Left lung (tissue), 10 donors: ENCODE measurements around the gene ARL4A. TPM values are rescaled to one million over a fixed set of nuclear protein-coding genes. Genes with fewer than 3 reads are reported as not detected.

ENCODE experiments used
- ATAC-seq: fragments of 200-7000 bp; cut with Tn5 transposase; one replicate; pipeline ENCODE4 v1.9.1; 2020; ENCODE audit warnings: moderate library complexity
- DNase-seq, 4 donors: peaks; one replicate each; pipeline ENCODE4 v3.0.0-alpha.2; 2013 to 2020
- H3K27ac ChIP-seq, 2 donors: fragments of 200-600 bp; sonication (generic) in 1 of 2; one replicate each; pipeline versions ENCODE4 v1.5.0 to v1.8.0; 2020 to 2021
- H3K27me3 ChIP-seq, 2 donors: fragments of 200-600 bp; sonication (generic) in 1 of 2; one replicate each; pipeline versions ENCODE4 v1.5.0 to v1.8.0; 2020 to 2021
- H3K36me3 ChIP-seq, 2 donors: fragments of 200-600 bp; sonication (generic) in 1 of 2; one replicate each; pipeline versions ENCODE4 v1.5.0 to v1.8.0; 2020 to 2021
- H3K4me1 ChIP-seq, 2 donors: fragments of 200-600 bp; one replicate each; pipeline ENCODE4 v1.8.0; 2021
- H3K4me3 ChIP-seq, 2 donors: fragments of 200-600 bp; sonication (generic) in 1 of 2; one replicate each; pipeline versions ENCODE4 v1.5.0 to v1.8.0; 2020 to 2021; ENCODE audit warnings: mild to moderate bottlenecking in 1 of 2
- H3K9me3 ChIP-seq, 2 donors: fragments of 200-600 bp; sonication (generic) in 1 of 2; one replicate each; pipeline versions ENCODE4 v1.5.0 to v1.8.0; 2020 to 2021
- CTCF ChIP-seq, 2 donors: fragments of 200-600 bp; sonication (generic) in 1 of 2; IDR thresholded peaks; one replicate each; pipeline versions ENCODE4 v1.5.0 to v1.8.0; 2021; ENCODE audit warnings: antibody characterized with exemption in 2 of 2
- intact Hi-C, 2 donors: fragments of 100-400 bp; cut with DNase I; formaldehyde crosslinking; loops; one replicate each; pipeline versions ENCODE4 v1.11.2 to v1.14.2; 2022
- polyA plus RNA-seq, 6 donors: library from polyadenylated mRNA; unstranded; fragments of 120-200 nt; gene quantifications; one replicate each; pipeline ENCODE4 v1.2.1, GENCODE V29; 2013; ENCODE audit not compliant: insufficient read length in 6 of 6
- total RNA-seq, 2 donors: library from RNA; stranded (reverse); fragmentation: NEBNext Ultra II Directional; extraction: Animal tissue kit (Norgen Biotek cat#: 25700); gene quantifications; one replicate each; pipeline ENCODE4 v1.2.1, GENCODE V29; 2021
- donor health status: DM: no; HTN: yes; CAD: no.
- donor health status: DM: no; HTN: no; CAD: no.

Gene ARL4A
- total and polyA plus RNA-seq, 8 donors = 18.4 to 36.8 (median 27.4) TPM

- no peaks in the 10 kb centered on the region for H3K9me3 ChIP-seq
Measured at GRCh38 chr7:12694817-12695216, 7.4 kb downstream of the ARL4A start.

GRCh38 chr7:12695965-12696364, 8.5 kb downstream of the ARL4A start:
- Histone ChIP-seq H3K27ac (no peak overlapping the region), H3K9me3 (peaks cover 0 to under 1% of the 10 kb centered on the region in 2 donors), H3K4me3 (no peak overlapping the region), H3K27me3 (no peaks in the 10 kb centered on the region), H3K4me1 (no peaks in the 10 kb centered on the region), H3K36me3 (no peaks in the 10 kb centered on the region)
- ATAC-seq (no peak), DNase-seq (no peak)
- intact Hi-C loops = no loop called here
- TF ChIP-seq CTCF (IDR thresholded peaks at IDR 0.05) = no peak

More at GRCh38 chr7:12694817-12695216, 7.4 kb downstream of the ARL4A start:
- H3K27ac ChIP-seq = no peak overlapping the region
- ATAC-seq (peak; percentile 33), DNase-seq (no peak)
- H3K4me1 ChIP-seq = peaks cover 0 to 4% of the 10 kb centered on the region in 2 donors
- H3K36me3 ChIP-seq = no peaks in the 10 kb centered on the region
- no peaks in the 10 kb centered on the region for H3K27me3 ChIP-seq
- intact Hi-C loops = no loop called here
- no peak for TF ChIP-seq CTCF (IDR thresholded peaks at IDR 0.05)
- H3K4me3 ChIP-seq = no peak overlapping the region

- Histone ChIP-seq H3K27me3 (no peaks in the 10 kb centered on the region), H3K9me3 (peaks cover 4 to 14% of the 10 kb centered on the region in 2 donors), H3K36me3 (no peaks in the 10 kb centered on the region), H3K4me1 (no peaks in the 10 kb centered on the region), H3K4me3 (no peak overlapping the region), H3K27ac (no peak overlapping the region)
- intact Hi-C loops = no loop called here
- no peak for TF ChIP-seq CTCF (IDR thresholded peaks at IDR 0.05)
- no peak for DNase-seq
- no peak for ATAC-seq
Measured at GRCh38 chr7:12699299-12699698, 11.9 kb downstream of the ARL4A start.

GRCh38 chr7:12701433-12701832, 14.0 kb downstream of the ARL4A start:
- ATAC-seq (no peak), DNase-seq (no peak)
- H3K4me3 ChIP-seq = no peak overlapping the region
- no peak overlapping the region for H3K27ac ChIP-seq
- no peak for TF ChIP-seq CTCF (IDR thresholded peaks at IDR 0.05)
- peaks cover 4 to 14% of the 10 kb centered on the region in 2 donors for H3K9me3 ChIP-seq
- intact Hi-C loops = no loop called here
- H3K36me3 ChIP-seq = no peaks in the 10 kb centered on the region
- no peaks in the 10 kb centered on the region for H3K4me1 ChIP-seq
- no peaks in the 10 kb centered on the region for H3K27me3 ChIP-seq

GRCh38 chr7:12703881-12704280, 16.4 kb downstream of the ARL4A start:
- H3K27ac ChIP-seq = no peak overlapping the region
- H3K36me3 ChIP-seq = no peaks in the 10 kb centered on the region
- peaks cover 4 to 14% of the 10 kb centered on the region in 2 donors for H3K9me3 ChIP-seq
- TF ChIP-seq CTCF (IDR thresholded peaks at IDR 0.05) = no peak
- ATAC-seq = no peak
- H3K4me1 ChIP-seq = no peaks in the 10 kb centered on the region
- no peak for DNase-seq
- H3K27me3 ChIP-seq = no peaks in the 10 kb centered on the region
- intact Hi-C loops = no loop called here
- H3K4me3 ChIP-seq = no peak overlapping the region
